HG03457 (cell line): ENCODE results near the gene NSD1.
"Not testable (repeated sequence)": the region's sequence is repeated elsewhere in the genome, so short reads cannot be mapped to it uniquely, and the experiment has no call there.

Experiments
- ATAC-seq: cut with Tn5 transposase; IDR thresholded peaks from one replicate; pipeline ENCODE4 v1.9.1; 2021; ENCODE audit warnings: moderate number of reproducible peaks; ENCODE audit not compliant: unreplicated experiment

NSD1 gene

DNA sequence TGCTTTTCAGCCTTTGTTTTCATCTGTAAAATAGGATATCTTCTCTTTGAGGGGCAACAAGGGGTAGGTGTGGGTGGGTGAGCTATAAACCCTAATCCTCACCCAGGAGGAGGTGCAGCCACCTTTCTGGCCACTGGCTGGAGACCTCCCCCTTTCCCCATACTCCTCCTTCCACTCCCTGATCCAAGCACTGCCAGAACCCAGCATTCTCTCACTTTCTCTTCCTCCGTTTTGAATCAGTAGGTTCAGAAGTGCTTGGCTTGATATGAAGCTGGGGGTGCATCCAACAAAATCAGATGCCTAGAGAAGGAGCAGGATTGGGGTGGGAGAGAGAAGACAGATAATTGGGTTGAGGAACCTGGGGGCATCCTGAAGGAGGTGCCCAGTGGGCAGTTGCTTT, 6.8 kb upstream of the NSD1 start:
- no peak for ATAC-seq

DNA sequence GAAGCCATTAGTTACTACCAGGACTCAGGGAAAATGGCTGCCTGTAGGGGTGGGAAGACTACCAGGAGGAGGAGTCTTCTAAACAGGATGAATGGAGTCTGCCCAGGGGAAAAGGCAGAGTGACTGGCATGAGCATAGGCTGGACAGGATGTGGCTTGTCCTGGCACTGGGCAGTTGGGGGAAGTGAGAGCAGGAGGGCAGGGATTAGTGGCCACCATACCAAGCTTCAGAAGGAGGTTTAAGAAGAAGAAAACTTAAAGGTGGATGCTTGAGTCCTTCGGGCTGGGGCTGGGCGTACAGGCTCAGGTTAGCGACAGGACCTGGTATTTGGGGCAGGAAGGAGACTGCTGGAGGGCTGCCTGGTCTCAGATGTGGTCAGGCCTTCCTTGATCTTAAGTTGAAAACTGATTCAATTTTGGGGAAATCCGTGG, 5.0 kb upstream of the NSD1 start:
- no peak for ATAC-seq

GRCh38 chr5:177130211-177131018, 3.2 kb upstream of the NSD1 start:
- ATAC-seq = no peak

- no peak for ATAC-seq
Measured at GRCh38 chr5:177131019-177131320, 2.6 kb upstream of the NSD1 start.

- ATAC-seq = no peak
Measured at GRCh38 chr5:177131352-177132135, 2.0 kb upstream of the NSD1 start.

DNA sequence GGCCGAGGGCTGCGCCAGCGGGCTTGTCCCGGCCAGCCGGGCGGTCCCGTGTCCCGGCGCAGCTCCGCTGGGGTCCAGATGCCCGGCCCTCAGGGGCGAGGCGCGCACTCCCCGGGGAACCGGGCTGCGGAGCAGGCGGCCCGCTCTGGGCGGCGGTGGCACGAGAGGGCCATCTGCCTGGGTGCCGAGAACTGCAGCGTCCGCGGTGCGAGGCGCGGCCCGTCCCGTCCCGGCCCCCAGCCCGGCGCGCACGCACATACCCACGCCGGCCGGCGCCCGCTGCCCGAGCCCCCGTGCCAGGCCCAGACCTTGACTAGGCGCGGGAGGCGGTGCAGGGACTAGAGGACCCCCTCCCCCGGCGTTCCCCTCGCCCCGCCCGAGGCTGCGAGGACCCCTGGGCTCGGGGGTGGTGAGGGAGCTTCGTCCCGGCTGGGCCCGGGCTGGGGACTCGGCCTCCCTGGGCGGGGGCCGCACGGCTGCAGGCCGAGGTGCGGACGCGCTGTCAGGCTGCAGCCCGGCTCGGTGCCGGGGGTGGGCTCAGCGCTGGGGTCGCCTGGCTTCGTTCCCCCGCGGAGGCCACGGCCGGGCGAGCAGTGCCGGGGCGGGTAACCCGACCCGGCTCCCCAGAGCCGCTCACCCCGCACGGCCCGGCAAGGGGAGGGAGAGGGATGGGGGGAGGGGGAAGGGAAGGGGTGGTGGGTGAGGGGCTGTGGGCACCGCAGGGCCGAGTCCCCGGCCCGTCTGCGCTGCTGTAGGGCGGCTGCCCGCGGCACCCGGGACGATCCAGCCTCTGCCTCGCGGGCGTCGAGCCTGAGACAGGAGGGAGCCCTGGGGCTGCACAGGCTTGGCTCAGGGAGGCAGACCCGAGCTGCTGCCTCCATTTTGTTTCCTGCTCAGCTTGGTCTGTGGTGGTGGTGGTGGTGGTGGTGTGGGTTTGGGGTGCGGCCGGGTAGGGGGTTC, 1.2 kb upstream of the NSD1 start:
- no peak for ATAC-seq

- peak; percentile 26 for ATAC-seq
Measured at GRCh38 chr5:177133853-177134696, 502 bp downstream of the NSD1 start.

- no peak for ATAC-seq
Measured at GRCh38 chr5:177134697-177135225, 1.2 kb downstream of the NSD1 start.

DNA sequence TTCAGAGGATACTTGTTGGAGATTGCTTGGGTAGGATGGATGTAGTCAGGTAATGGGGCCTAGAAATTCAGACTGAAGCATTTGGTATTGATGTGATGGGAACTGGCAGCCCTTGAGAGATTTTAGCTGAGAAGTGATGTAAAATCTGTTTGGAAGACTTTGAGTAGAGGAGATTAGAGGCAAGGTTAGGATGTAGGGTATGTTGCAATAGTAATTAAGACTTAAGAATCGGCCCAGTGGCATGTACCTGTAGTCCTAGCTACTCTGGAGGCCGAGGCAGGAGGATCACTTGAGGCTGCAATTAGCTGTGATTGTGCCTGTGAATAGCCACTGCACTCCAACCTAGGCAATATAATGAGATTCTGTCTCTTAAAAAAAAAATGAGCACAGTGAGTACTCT, 6.7 kb downstream of the NSD1 start:
- ATAC-seq = no peak

GRCh38 chr5:177141496-177141895, 7.9 kb downstream of the NSD1 start:
- no peak for ATAC-seq

- ATAC-seq = no peak
Measured at GRCh38 chr5:177142098-177142611, 8.6 kb downstream of the NSD1 start.

GRCh38 chr5:177142778-177143177, 9.2 kb downstream of the NSD1 start:
- no peak for ATAC-seq

GRCh38 chr5:177146891-177147638, 13.5 kb downstream of the NSD1 start:
- no peak for ATAC-seq

DNA sequence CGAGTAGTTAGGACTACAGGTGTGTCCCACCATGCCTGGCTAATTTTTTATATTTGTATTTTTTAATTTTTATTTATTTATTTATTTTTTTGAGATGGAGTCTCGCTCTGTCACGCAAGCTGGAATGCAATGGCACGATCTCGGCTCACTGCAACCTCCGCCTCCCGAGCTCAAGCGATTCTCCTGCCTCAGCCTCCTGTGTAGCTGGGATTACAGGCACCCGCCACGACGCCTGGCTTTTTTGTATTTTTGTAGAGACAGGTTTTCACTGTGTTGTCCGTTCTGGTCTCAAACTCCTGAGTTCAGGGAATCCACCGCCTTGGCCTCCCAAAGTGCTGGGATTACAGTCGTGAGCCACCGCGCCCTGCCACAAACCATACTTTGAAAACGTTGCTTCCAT, 16.5 kb downstream of the NSD1 start:
- ATAC-seq = not testable (repeated sequence)

GRCh38 chr5:177154003-177154643, 20.6 kb downstream of the NSD1 start:
- ATAC-seq = no peak

GRCh38 chr5:177162379-177162778, 28.8 kb downstream of the NSD1 start:
- no peak for ATAC-seq

- ATAC-seq = no peak
Measured at GRCh38 chr5:177163500-177163899, 29.9 kb downstream of the NSD1 start.

DNA sequence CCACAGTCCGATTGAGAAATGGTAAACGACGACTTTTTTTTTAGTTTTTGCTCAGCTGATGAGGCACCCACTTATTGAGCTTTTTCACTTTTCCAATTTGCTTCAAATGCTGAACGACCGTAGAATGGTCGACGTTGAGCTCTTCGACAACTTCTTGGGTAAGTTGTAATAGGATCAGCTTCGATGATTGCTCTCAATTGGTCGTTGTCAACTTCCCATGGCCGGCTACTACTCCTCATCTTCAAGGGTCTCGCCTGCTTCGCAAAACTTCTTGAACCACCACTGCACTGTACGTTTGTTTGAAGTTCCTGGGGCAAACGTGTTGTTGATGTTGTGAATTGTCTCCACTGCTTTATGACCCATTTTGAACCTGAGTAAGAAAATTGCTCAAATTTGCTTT, 35.7 kb downstream of the NSD1 start:
- no peak for ATAC-seq

DNA sequence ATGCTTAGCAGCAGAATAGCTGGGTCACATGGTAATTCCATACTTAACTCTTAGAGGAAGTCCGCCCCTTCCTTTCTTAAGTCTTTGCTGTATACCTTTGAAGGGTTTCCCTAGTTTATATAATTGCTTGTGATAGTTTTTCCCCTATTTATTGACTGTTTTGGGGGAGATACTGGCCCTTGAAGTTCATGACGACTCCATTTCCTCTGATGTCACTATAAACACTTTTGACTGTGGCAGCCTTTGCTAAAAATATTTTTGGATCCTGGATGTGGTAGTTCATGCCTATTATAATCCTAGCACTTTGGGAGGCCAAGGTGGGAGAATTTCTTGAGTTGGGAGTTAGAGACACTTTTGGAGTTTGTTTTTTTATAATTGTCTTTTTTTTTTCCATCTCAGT, 38.4 kb downstream of the NSD1 start:
- no peak for ATAC-seq
